Transverse colon (tissue), 4 donors: ENCODE measurements around the gene PAX7. TPM values are rescaled to one million over a fixed set of nuclear protein-coding genes. Genes with fewer than 3 reads are reported as not detected.

Source experiments
- DNase-seq: peaks from one replicate; pipeline ENCODE4 v3.0.0-alpha.2; 2019
- H3K27ac ChIP-seq, 4 donors: fragments of 200-600 bp; sonication (generic); 2 replicates each; pipeline ENCODE4 v1.5.1; 2016 to 2018; ENCODE audit warnings: inconsistent platforms in 4 of 4
- H3K27me3 ChIP-seq: fragments of 200-600 bp; sonication (generic); 2 replicates; pipeline ENCODE4 v1.5.1; 2017; ENCODE audit warnings: inconsistent platforms
- H3K36me3 ChIP-seq, 4 donors: fragments of 200-600 bp; sonication (generic); 2 replicates each; pipeline ENCODE4 v1.5.1; 2017 to 2019; ENCODE audit warnings: inconsistent platforms in 4 of 4
- H3K4me1 ChIP-seq, 4 donors: fragments of 200-600 bp; sonication (generic); 2 replicates each; pipeline ENCODE4 v1.5.1; 2017 to 2020; ENCODE audit warnings: inconsistent platforms in 4 of 4
- H3K4me3 ChIP-seq, 4 donors: fragments of 200-600 bp; sonication (generic); 1 replicate in 1 of 4; 2 replicates in 3 of 4; pipeline versions ENCODE4 v1.5.1 to v1.6.1; 2017 to 2019; ENCODE audit warnings: inconsistent platforms in 4 of 4
- H3K9me3 ChIP-seq, 2 donors: fragments of 200-600 bp; sonication (generic); 2 replicates each; pipeline ENCODE4 v1.5.1; 2017 to 2019; ENCODE audit warnings: inconsistent platforms in 2 of 2
- CTCF ChIP-seq, 5 experiments: fragments of 200-600 bp in 3 of 5; fragments of 450-650 bp in 2 of 5; sonication (generic) in 3 of 5; IDR thresholded peaks; 1 replicate in 2 of 5; 2 replicates in 3 of 5; pipeline ENCODE4 v1.5.1; 2016 to 2017; ENCODE audit warnings: antibody characterized with exemption in 5 of 5, inconsistent platforms in 3 of 5, mild to moderate bottlenecking in 2 of 5, moderate library complexity in 1 of 5
- EP300 ChIP-seq: sonication (generic); formaldehyde crosslinking; IDR thresholded peaks from one replicate; pipeline ENCODE4 v1.6.1; 2017; ENCODE audit warnings: antibody characterized with exemption, low read depth
- POLR2A ChIP-seq: fragments of 450-650 bp; IDR thresholded peaks from one replicate; pipeline ENCODE4 v1.6.1; 2016; ENCODE audit warnings: antibody characterized with exemption, mild to moderate bottlenecking, moderate library complexity
- POLR2AphosphoS5 ChIP-seq, 3 donors: sonication (generic); formaldehyde crosslinking; IDR thresholded peaks; one replicate each; pipeline ENCODE4 v1.6.1; 2016; ENCODE audit warnings: antibody characterized with exemption in 3 of 3
- WGBS, 2 donors: methylation state at CpG; one replicate each; pipeline ENCODE4 v1.1.5; 2018; ENCODE audit warnings: low coverage in 1 of 2; 5-methylcytosine and 5-hydroxymethylcytosine counted together
- in situ Hi-C, 4 donors: fragments of 200-750 bp; cut with MboI; loops; one replicate each; pipeline versions ENCODE4 v1.15.0 to v1.15.1; 2017; ENCODE audit warnings: low sequenced_read_pairs in 3 of 4, low pct_ligation_motif_present in 1 of 4, low pct_unique_long_range_greater_than_20kb in 1 of 4
- intact Hi-C: fragments of 100-400 bp; cut with DNase I; formaldehyde crosslinking; loops from one replicate; pipeline ENCODE4 v1.15.1; 2023; ENCODE audit warnings: low total_unique reads
- total RNA-seq, 4 donors: library from RNA; depleted of rRNA; stranded (reverse); fragments of >200 nt; gene quantifications; one replicate each; pipeline ENCODE4 v1.1.0, GENCODE V29; 2016

PAX7 gene
- total RNA-seq, 4 donors from 2014 or later = not detected

- Histone ChIP-seq H3K9me3 (no peaks in the 10 kb centered on the region), H3K36me3 (no peaks in the 10 kb centered on the region), H3K27me3 (peaks cover 99% of the 10 kb centered on the region), H3K27ac (no peak overlapping the region), H3K4me3 (no peak overlapping the region), H3K4me1 (no peaks in the 10 kb centered on the region)
- in situ Hi-C loops (no loop called here), intact Hi-C loops (no loop called here)
- no peak for DNase-seq
- 23 to 50% methylated on average over 3 to 8 of the region's 8 CpGs for WGBS, 2 donors
- TF ChIP-seq EP300 (no peak), POLR2AphosphoS5 (IDR thresholded peaks at IDR 0.05) (no peak), POLR2A (no peak), CTCF (IDR thresholded peaks at IDR 0.05) (no peak)
Observed at GRCh38 chr1:18653367-18653766, 22.7 kb downstream of the PAX7 start.

GRCh38 chr1:18653916-18654315 is 23.3 kb downstream of the PAX7 start:
- no peak for TF ChIP-seq POLR2AphosphoS5 (IDR thresholded peaks at IDR 0.05)
- no peak for TF ChIP-seq CTCF (IDR thresholded peaks at IDR 0.05)
- no peak for TF ChIP-seq EP300
- no peak for TF ChIP-seq POLR2A
- peaks cover 94% of the 10 kb centered on the region for H3K27me3 ChIP-seq
- in situ Hi-C loops (no loop called here), intact Hi-C loops (no loop called here)
- H3K27ac ChIP-seq = no peak overlapping the region
- no peak for DNase-seq
- 20 to 60% methylated on average over 1 to 13 of the region's 13 CpGs for WGBS, 2 donors
- no peaks in the 10 kb centered on the region for H3K9me3 ChIP-seq
- H3K4me3 ChIP-seq = no peak overlapping the region
- no peaks in the 10 kb centered on the region for H3K36me3 ChIP-seq
- H3K4me1 ChIP-seq = no peaks in the 10 kb centered on the region

GRCh38 chr1:18654599-18654998 is 24.0 kb downstream of the PAX7 start:
- 80 to 81% methylated on average over 1 to 5 of the region's 5 CpGs for WGBS, 2 donors
- no peak overlapping the region for H3K27ac ChIP-seq
- H3K4me3 ChIP-seq = no peak overlapping the region
- H3K9me3 ChIP-seq = no peaks in the 10 kb centered on the region
- no peak for DNase-seq
- no peaks in the 10 kb centered on the region for H3K4me1 ChIP-seq
- peaks cover 93% of the 10 kb centered on the region for H3K27me3 ChIP-seq
- no peaks in the 10 kb centered on the region for H3K36me3 ChIP-seq
- in situ Hi-C loops = no loop called here
- no peak for TF ChIP-seq EP300
- no peak for TF ChIP-seq CTCF (IDR thresholded peaks at IDR 0.05)
- TF ChIP-seq POLR2A = no peak
- TF ChIP-seq POLR2AphosphoS5 (IDR thresholded peaks at IDR 0.05) = no peak
- intact Hi-C loops = no loop called here

GRCh38 chr1:18657506-18658201 is 27.0 kb downstream of the PAX7 start:
- 76 to 83% methylated on average over 1 to 17 of the region's 17 CpGs for WGBS, 2 donors
- Histone ChIP-seq H3K27ac (no peak overlapping the region), H3K4me1 (no peaks in the 10 kb centered on the region), H3K4me3 (no peak overlapping the region), H3K36me3 (no peaks in the 10 kb centered on the region), H3K9me3 (no peaks in the 10 kb centered on the region), H3K27me3 (peaks cover 89% of the 10 kb centered on the region)
- DNase-seq = no peak
- intact Hi-C loops = no loop called here
- in situ Hi-C loops = no loop called here
- TF ChIP-seq CTCF (IDR thresholded peaks at IDR 0.05) (no peak), POLR2AphosphoS5 (IDR thresholded peaks at IDR 0.05) (no peak), POLR2A (no peak), EP300 (no peak)
